MM.1S (cell line): ENCODE results near the gene TMEM131.

Experiments
- DNase-seq: peaks from one replicate; pipeline ENCODE4 v3.0.0-alpha.2; 2015
- H2AFZ ChIP-seq: fragments of 300-600 bp; sonication (generic); 2 replicates; pipeline ENCODE4 v1.6.0; 2016; ENCODE audit warnings: antibody characterized with exemption, low read length
- H3F3A ChIP-seq: fragments of 300-600 bp; sonication (generic); 2 replicates; pipeline ENCODE4 v1.6.1; 2016; ENCODE audit warnings: mild to moderate bottlenecking, antibody characterized with exemption, low read length, moderate library complexity, mixed read lengths; ENCODE audit not compliant: insufficient read depth
- H3K27ac ChIP-seq: fragments of 300-600 bp; sonication (generic); 2 replicates; pipeline ENCODE4 v1.5.1; 2016; ENCODE audit warnings: mild to moderate bottlenecking, low read length
- H3K27me3 ChIP-seq: fragments of 300-600 bp; sonication (generic); replicated peaks from 2 replicates; pipeline ENCODE4 v1.6.0; 2016; ENCODE audit warnings: low read length; ENCODE audit not compliant: insufficient read depth
- H3K36me3 ChIP-seq: fragments of 300-600 bp; sonication (generic); replicated peaks from 2 replicates; pipeline ENCODE4 v1.6.1; 2016; ENCODE audit warnings: mild to moderate bottlenecking, low read length, mixed read lengths; ENCODE audit not compliant: insufficient read depth
- H3K4me1 ChIP-seq: fragments of 300-600 bp; sonication (generic); 2 replicates; pipeline ENCODE4 v1.6.1; 2016; ENCODE audit warnings: low read length, mixed read lengths
- H3K4me2 ChIP-seq: fragments of 300-600 bp; sonication (generic); 2 replicates; pipeline ENCODE4 v1.6.0; 2016; ENCODE audit warnings: low read depth, low read length
- H3K4me3 ChIP-seq: fragments of 300-600 bp; sonication (generic); 2 replicates; pipeline ENCODE4 v1.5.1; 2016; ENCODE audit warnings: low read length, mixed read lengths
- H3K79me2 ChIP-seq: fragments of 300-600 bp; sonication (generic); 2 replicates; pipeline ENCODE4 v1.6.1; 2016; ENCODE audit warnings: mixed run types, low read length, mixed read lengths
- H3K9ac ChIP-seq: fragments of 300-600 bp; sonication (generic); 2 replicates; pipeline ENCODE4 v1.6.1; 2016; ENCODE audit warnings: low read length, mixed read lengths
- H3K9me2 ChIP-seq: fragments of 300-600 bp; sonication (generic); replicated peaks from 2 replicates; pipeline ENCODE4 v1.6.1; 2016; ENCODE audit warnings: mild to moderate bottlenecking, low read length, mixed read lengths; ENCODE audit not compliant: insufficient read depth
- H3K9me3 ChIP-seq: fragments of 300-600 bp; sonication (generic); replicated peaks from 2 replicates; pipeline ENCODE4 v1.6.1; 2016; ENCODE audit warnings: mild to moderate bottlenecking, low read length, mixed read lengths; ENCODE audit not compliant: insufficient read depth
- H4K20me1 ChIP-seq: fragments of 300-600 bp; sonication (generic); 2 replicates; pipeline ENCODE4 v1.6.1; 2016; ENCODE audit warnings: mild to moderate bottlenecking, low read length, moderate library complexity, mixed read lengths; ENCODE audit not compliant: insufficient read depth
- CTCF ChIP-seq: fragments of 300-600 bp; sonication (generic); IDR thresholded peaks from 2 replicates; pipeline ENCODE4 v1.5.1; 2016; ENCODE audit warnings: antibody characterized with exemption, low read length, mixed read lengths
- EZH2 ChIP-seq: fragments of 300-600 bp; sonication (generic); optimal IDR thresholded peaks from 2 replicates; pipeline ENCODE3; 2017; ENCODE audit warnings: low read depth, mild to moderate bottlenecking, antibody characterized with exemption, low read length, mixed read lengths
- EZH2phosphoT487 ChIP-seq: fragments of 300-600 bp; sonication (generic); IDR thresholded peaks from 2 replicates; pipeline ENCODE4 v1.6.1; 2018; ENCODE audit warnings: antibody characterized with exemption, low read length

Gene TMEM131

GRCh38 chr2:97819754-97820153 lies 176.0 kb downstream of the TMEM131 start:
- TF ChIP-seq CTCF: no peak
- no peak for TF ChIP-seq EZH2
- no peak for TF ChIP-seq EZH2phosphoT487
- H3K9ac ChIP-seq: no peak overlapping the region
- no peak for DNase-seq

GRCh38 chr2:97816411-97816810 lies 179.3 kb downstream of the TMEM131 start:
- H3K9me2 ChIP-seq: no peaks in the 10 kb centered on the region
- no peaks in the 10 kb centered on the region for H3K9me3 ChIP-seq
- H3K36me3 ChIP-seq: no peaks in the 10 kb centered on the region; the same call in 1 of the 2 replicates
- no peak overlapping the region for H3K4me3 ChIP-seq
- no peak overlapping the region for H2AFZ ChIP-seq
- no peak overlapping the region for H3K27ac ChIP-seq
- H3K4me1 ChIP-seq: no peaks in the 10 kb centered on the region
- no peaks in the 10 kb centered on the region for H3K79me2 ChIP-seq
- DNase-seq: no peak
- no peaks in the 10 kb centered on the region for H3F3A ChIP-seq
- no peak overlapping the region for H3K4me2 ChIP-seq
- no peaks in the 10 kb centered on the region for H3K27me3 ChIP-seq
- no peak for TF ChIP-seq EZH2
- no peak for TF ChIP-seq CTCF
- TF ChIP-seq EZH2phosphoT487: no peak
- H3K9ac ChIP-seq: no peak overlapping the region
- H4K20me1 ChIP-seq: no peaks in the 10 kb centered on the region

More at GRCh38 chr2:97819754-97820153, 176.0 kb downstream of the TMEM131 start:
- Histone ChIP-seq H3K4me2 (no peak overlapping the region), H3K4me3 (no peak overlapping the region), H3K9me3 (no peaks in the 10 kb centered on the region), H3K9me2 (no peaks in the 10 kb centered on the region), H3K27me3 (no peaks in the 10 kb centered on the region), H3K36me3 (no peaks in the 10 kb centered on the region; the same call in 1 of the 2 replicates), H3K79me2 (no peaks in the 10 kb centered on the region), H3K27ac (no peak overlapping the region), H2AFZ (no peak overlapping the region), H3K4me1 (no peaks in the 10 kb centered on the region), H3F3A (no peaks in the 10 kb centered on the region), H4K20me1 (no peaks in the 10 kb centered on the region)

GRCh38 chr2:97812931-97813330 lies 182.8 kb downstream of the TMEM131 start:
- Histone ChIP-seq H3K9me3 (no peaks in the 10 kb centered on the region), H2AFZ (no peak overlapping the region), H3K79me2 (no peaks in the 10 kb centered on the region), H3K4me2 (no peak overlapping the region), H3F3A (no peaks in the 10 kb centered on the region), H3K9me2 (no peaks in the 10 kb centered on the region), H3K9ac (no peak overlapping the region), H3K36me3 (no peaks in the 10 kb centered on the region; the same call in 1 of the 2 replicates), H3K27me3 (no peaks in the 10 kb centered on the region), H3K27ac (no peak overlapping the region), H4K20me1 (no peaks in the 10 kb centered on the region), H3K4me3 (no peak overlapping the region), H3K4me1 (no peaks in the 10 kb centered on the region)
- TF ChIP-seq EZH2phosphoT487: no peak
- no peak for TF ChIP-seq CTCF
- TF ChIP-seq EZH2: no peak
- DNase-seq: no peak
